Lower lobe of right lung (tissue), 2 donors: Measurements from ENCODE around the gene BOC. TPM values are rescaled to one million over a fixed set of nuclear protein-coding genes. Genes with fewer than 3 reads are reported as not detected.

Experiments used
- ATAC-seq, 2 donors: fragments of 200-7000 bp; cut with Tn5 transposase; one replicate each; pipeline ENCODE4 v1.9.1; 2020 to 2022; ENCODE audit warnings: mild to moderate bottlenecking in 2 of 2, moderate library complexity in 2 of 2
- DNase-seq: peaks from one replicate; pipeline ENCODE4 v3.0.0-alpha.2; 2020
- H3K27ac ChIP-seq: fragments of 200-600 bp; one replicate; pipeline ENCODE4 v1.8.0; 2022
- H3K27me3 ChIP-seq: fragments of 200-600 bp; one replicate; pipeline ENCODE4 v1.8.0; 2022; ENCODE audit warnings: low read depth
- H3K36me3 ChIP-seq: fragments of 200-600 bp; one replicate; pipeline ENCODE4 v1.8.0; 2022; ENCODE audit warnings: mild to moderate bottlenecking
- H3K4me1 ChIP-seq: fragments of 200-600 bp; one replicate; pipeline ENCODE4 v1.8.0; 2022
- H3K4me3 ChIP-seq: fragments of 200-600 bp; one replicate; pipeline ENCODE4 v1.8.0; 2022; ENCODE audit warnings: mild to moderate bottlenecking
- H3K9me3 ChIP-seq: fragments of 200-600 bp; one replicate; pipeline ENCODE4 v1.8.0; 2022
- CTCF ChIP-seq: fragments of 200-600 bp; IDR thresholded peaks from one replicate; pipeline ENCODE4 v1.8.0; 2022; ENCODE audit warnings: antibody characterized with exemption, mild to moderate bottlenecking
- intact Hi-C: fragments of 100-400 bp; cut with DNase I; formaldehyde crosslinking; loops from one replicate; pipeline ENCODE4 v1.11.0; 2022
- total RNA-seq: library from RNA; stranded (reverse); fragmentation: NEBNext Ultra II Directional; extraction: Animal tissue kit (Norgen Biotek cat#: 25700); gene quantifications from one replicate; pipeline ENCODE4 v1.2.1, GENCODE V29; 2021
- donor health status: DM: no; HTN: yes; CAD: no; lungs with severe emphysema.

Gene BOC
- total RNA-seq, 1 donor from 2014 or later = 10.1 TPM

- no peak for DNase-seq
- no peak for ATAC-seq
- no peak overlapping the region for H3K4me3 ChIP-seq
These were observed 27.4 kb upstream of the BOC start for GRCh38 chr3:113183748-113184661.

GRCh38 chr3:113185194-113185835 lies 26.0 kb upstream of the BOC start:
- DNase-seq (no peak), ATAC-seq (no peak)
- H3K4me1 ChIP-seq = no peaks in the 10 kb centered on the region
- H3K9me3 ChIP-seq = no peaks in the 10 kb centered on the region
- no peak for TF ChIP-seq CTCF
- no peak overlapping the region for H3K4me3 ChIP-seq
- intact Hi-C loops = no loop called here
- no peaks in the 10 kb centered on the region for H3K36me3 ChIP-seq
- no peaks in the 10 kb centered on the region for H3K27me3 ChIP-seq
- no peak overlapping the region for H3K27ac ChIP-seq

More at GRCh38 chr3:113183748-113184661, 27.4 kb upstream of the BOC start:
- Histone ChIP-seq H3K27ac (no peak overlapping the region), H3K9me3 (no peaks in the 10 kb centered on the region), H3K36me3 (no peaks in the 10 kb centered on the region), H3K27me3 (no peaks in the 10 kb centered on the region), H3K4me1 (no peaks in the 10 kb centered on the region)
- intact Hi-C loops = no loop called here
- no peak for TF ChIP-seq CTCF

GRCh38 chr3:113186566-113186965 lies 24.8 kb upstream of the BOC start:
- intact Hi-C loops = no loop called here
- ATAC-seq (no peak), DNase-seq (no peak)
- Histone ChIP-seq H3K9me3 (no peaks in the 10 kb centered on the region), H3K4me3 (no peak overlapping the region), H3K36me3 (no peaks in the 10 kb centered on the region), H3K27ac (no peak overlapping the region), H3K27me3 (no peaks in the 10 kb centered on the region), H3K4me1 (no peaks in the 10 kb centered on the region)
- TF ChIP-seq CTCF = no peak

- ATAC-seq (no peak), DNase-seq (no peak)
- no peaks in the 10 kb centered on the region for H3K4me1 ChIP-seq
- intact Hi-C loops = no loop called here
- H3K27ac ChIP-seq = no peak overlapping the region
- H3K4me3 ChIP-seq = no peak overlapping the region
- H3K36me3 ChIP-seq = no peaks in the 10 kb centered on the region
- TF ChIP-seq CTCF = no peak
- no peaks in the 10 kb centered on the region for H3K27me3 ChIP-seq
- no peaks in the 10 kb centered on the region for H3K9me3 ChIP-seq
These were observed 18.1 kb upstream of the BOC start for GRCh38 chr3:113193288-113193687.

- Histone ChIP-seq H3K36me3 (no peaks in the 10 kb centered on the region), H3K4me1 (no peaks in the 10 kb centered on the region), H3K9me3 (no peaks in the 10 kb centered on the region), H3K27me3 (no peaks in the 10 kb centered on the region), H3K27ac (no peak overlapping the region), H3K4me3 (no peak overlapping the region)
- no peak for ATAC-seq
- no peak for TF ChIP-seq CTCF
- no peak for DNase-seq
- intact Hi-C loops = no loop called here
These were observed 17.6 kb upstream of the BOC start for GRCh38 chr3:113193719-113194118.
